HAP-1 (cell line): ENCODE measurements around the gene UBE2U.
"Not testable (repeated sequence)": the region's sequence is repeated elsewhere in the genome, so short reads cannot be mapped to it uniquely, and the experiment has no call there.

ENCODE experiments used
- DNase-seq, 2 experiments: peaks; one replicate each; pipeline ENCODE4 v3.0.0-alpha.2; 2016 to 2020; ENCODE audit warnings: low spot score in 2 of 2
- H3K27me3 ChIP-seq: fragments of 250-450 bp; sonication (Bioruptor Pico); 2 replicates; pipeline ENCODE4 v1.5.1; 2020; ENCODE audit warnings: low read depth, mild to moderate bottlenecking, moderate library complexity
- H3K36me3 ChIP-seq: fragments of 250-450 bp; sonication (Bioruptor Pico); replicated peaks from 2 replicates; pipeline ENCODE4 v1.5.1; 2020; ENCODE audit warnings: mild to moderate bottlenecking
- H3K4me1 ChIP-seq: fragments of 250-450 bp; sonication (Bioruptor Pico); 2 replicates; pipeline ENCODE4 v1.5.1; 2020; ENCODE audit warnings: mild to moderate bottlenecking
- H3K4me3 ChIP-seq: fragments of 250-450 bp; sonication (Bioruptor Pico); 2 replicates; pipeline ENCODE4 v1.5.1; 2020; ENCODE audit warnings: mild to moderate bottlenecking, moderate library complexity
- H3K9me3 ChIP-seq: fragments of 250-450 bp; sonication (Bioruptor Pico); 2 replicates; pipeline ENCODE4 v1.5.1; 2020; ENCODE audit warnings: mild to moderate bottlenecking, moderate library complexity
- in situ Hi-C: fragments of 300-500 bp; cut with MboI; formaldehyde crosslinking; loops from 3 replicates; pipeline ENCODE4 v1.14.3; 2020; ENCODE audit warnings: low sequenced_read_pairs, inconsistent platforms, mixed read lengths

The UBE2U gene

DNA sequence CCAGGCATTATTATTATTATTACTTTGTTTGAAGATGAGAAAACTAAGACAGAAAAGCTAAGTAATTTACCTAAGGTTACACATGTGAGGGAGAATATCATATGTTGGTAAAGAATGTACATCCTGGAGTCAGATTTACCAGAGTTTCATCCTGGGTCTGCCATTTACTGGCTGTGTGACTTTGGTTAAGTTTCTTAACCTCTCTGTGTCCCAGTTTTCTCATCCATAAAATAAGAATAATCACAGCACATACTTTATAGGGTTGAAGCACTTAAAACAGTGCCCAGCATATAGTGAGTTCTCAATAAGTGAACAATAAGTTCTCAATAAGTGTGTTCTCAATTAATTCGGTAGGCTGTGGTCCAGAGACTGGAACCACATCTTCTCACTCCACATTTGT is 32.5 kb downstream of the UBE2U start:
- Histone ChIP-seq H3K4me3 (no peak overlapping the region), H3K27me3 (peaks cover 19% of the 10 kb centered on the region), H3K4me1 (no peaks in the 10 kb centered on the region), H3K36me3 (no peaks in the 10 kb centered on the region), H3K9me3 (no peaks in the 10 kb centered on the region)
- in situ Hi-C loops = no loop called here
- no peak for DNase-seq

DNA sequence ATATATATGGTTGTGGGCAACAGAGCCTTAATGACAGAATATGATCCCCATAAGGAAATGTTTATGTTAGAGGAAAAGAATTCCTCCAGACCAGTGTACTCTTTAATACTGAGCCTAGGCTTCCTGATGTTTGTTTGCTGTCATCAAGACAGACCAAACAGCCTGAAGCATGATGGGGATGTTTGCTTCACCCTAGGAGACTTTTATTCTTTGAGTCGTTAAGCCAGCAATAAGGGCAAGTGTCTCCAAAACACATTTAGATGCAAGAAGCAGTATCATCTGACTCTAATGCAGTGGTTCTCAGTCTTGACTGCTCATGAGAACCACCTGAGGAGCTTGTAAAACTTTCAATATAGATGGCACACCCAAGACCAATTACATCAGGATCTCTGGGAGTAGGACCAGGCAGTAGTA is 33.1 kb downstream of the UBE2U start:
- in situ Hi-C loops = no loop called here
- H3K9me3 ChIP-seq = no peaks in the 10 kb centered on the region
- DNase-seq = no peak
- no peaks in the 10 kb centered on the region for H3K36me3 ChIP-seq
- no peak overlapping the region for H3K4me3 ChIP-seq
- no peaks in the 10 kb centered on the region for H3K4me1 ChIP-seq
- peaks cover 18% of the 10 kb centered on the region for H3K27me3 ChIP-seq

DNA sequence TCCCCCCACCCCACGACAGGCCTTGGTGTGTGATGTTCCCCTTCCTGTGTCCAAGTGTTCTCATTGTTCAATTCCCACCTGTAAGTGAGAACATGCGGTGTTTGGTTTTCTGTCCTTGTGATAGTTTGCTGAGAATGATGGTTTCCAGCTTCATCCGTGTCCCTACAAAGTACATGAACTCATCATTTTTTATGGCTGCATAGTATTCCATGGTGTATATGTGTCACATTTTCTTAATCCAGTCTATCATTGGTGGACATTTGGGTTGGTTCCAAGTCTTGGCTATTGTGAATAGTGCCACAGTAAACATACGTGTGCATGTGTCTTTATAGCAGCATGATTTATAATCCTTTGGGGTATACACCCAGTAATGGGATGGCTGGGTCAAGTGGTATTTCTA is 36.1 kb downstream of the UBE2U start:
- H3K9me3 ChIP-seq, H3K36me3 ChIP-seq, H3K4me1 ChIP-seq, H3K4me3 ChIP-seq, DNase-seq, H3K27me3 ChIP-seq, in situ Hi-C loops: not testable (repeated sequence)

DNA sequence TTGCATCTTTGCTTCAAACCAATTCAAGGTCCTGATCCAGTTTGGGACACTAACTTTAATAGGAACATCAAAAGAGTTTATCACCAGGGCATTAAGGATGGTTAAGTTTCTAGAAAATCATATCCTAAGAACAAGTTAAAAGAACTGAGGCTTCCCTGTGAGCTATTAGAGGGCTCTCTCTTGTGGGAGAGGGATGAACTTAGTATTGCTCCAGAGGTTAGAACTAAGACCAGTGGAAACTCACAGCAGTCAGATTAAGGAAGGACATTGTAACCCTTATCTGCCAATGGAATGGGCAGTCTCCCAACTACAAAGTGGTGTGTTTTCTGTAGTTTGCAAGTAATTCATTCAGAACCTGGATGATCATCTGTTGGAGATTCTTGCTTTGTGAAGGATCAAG is 36.8 kb downstream of the UBE2U start:
- Histone ChIP-seq H3K4me3 (no peak overlapping the region), H3K27me3 (peaks cover 3% of the 10 kb centered on the region), H3K36me3 (no peaks in the 10 kb centered on the region), H3K9me3 (no peaks in the 10 kb centered on the region), H3K4me1 (peaks cover 2% of the 10 kb centered on the region; the same call in 1 of the 2 replicates)
- in situ Hi-C loops = loop anchor here (5.0 kb wide), 1 partner anchor 623 kb away; no protein-coding TSS in a partner anchor
- no peak for DNase-seq

DNA sequence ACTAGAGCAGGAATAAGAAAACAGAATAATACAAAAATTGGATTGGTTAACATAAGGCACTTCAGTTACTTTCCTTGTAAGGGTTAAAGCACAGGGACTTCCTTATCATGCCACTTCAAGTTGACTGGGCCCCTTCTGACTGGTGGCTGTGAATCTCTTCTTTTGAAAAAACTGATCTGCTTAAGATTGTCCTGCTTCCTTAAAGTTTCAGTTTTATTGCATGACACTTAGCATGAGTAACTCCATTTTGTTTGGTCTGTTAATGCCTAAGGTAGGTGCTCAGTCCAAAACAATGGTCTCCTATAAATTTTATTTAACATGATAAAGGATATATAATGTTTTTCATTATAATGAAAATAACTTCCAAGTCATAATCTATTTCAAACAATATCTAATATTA is 37.6 kb downstream of the UBE2U start:
- no peaks in the 10 kb centered on the region for H3K9me3 ChIP-seq
- H3K4me3 ChIP-seq = no peak overlapping the region
- in situ Hi-C loops = loop anchor here (5.0 kb wide), 1 partner anchor 624 kb away; no protein-coding TSS in a partner anchor
- no peaks in the 10 kb centered on the region for H3K36me3 ChIP-seq
- H3K27me3 ChIP-seq = no peaks in the 10 kb centered on the region
- no peak for DNase-seq
- H3K4me1 ChIP-seq = peaks cover 2% of the 10 kb centered on the region; the same call in 1 of the 2 replicates

DNA sequence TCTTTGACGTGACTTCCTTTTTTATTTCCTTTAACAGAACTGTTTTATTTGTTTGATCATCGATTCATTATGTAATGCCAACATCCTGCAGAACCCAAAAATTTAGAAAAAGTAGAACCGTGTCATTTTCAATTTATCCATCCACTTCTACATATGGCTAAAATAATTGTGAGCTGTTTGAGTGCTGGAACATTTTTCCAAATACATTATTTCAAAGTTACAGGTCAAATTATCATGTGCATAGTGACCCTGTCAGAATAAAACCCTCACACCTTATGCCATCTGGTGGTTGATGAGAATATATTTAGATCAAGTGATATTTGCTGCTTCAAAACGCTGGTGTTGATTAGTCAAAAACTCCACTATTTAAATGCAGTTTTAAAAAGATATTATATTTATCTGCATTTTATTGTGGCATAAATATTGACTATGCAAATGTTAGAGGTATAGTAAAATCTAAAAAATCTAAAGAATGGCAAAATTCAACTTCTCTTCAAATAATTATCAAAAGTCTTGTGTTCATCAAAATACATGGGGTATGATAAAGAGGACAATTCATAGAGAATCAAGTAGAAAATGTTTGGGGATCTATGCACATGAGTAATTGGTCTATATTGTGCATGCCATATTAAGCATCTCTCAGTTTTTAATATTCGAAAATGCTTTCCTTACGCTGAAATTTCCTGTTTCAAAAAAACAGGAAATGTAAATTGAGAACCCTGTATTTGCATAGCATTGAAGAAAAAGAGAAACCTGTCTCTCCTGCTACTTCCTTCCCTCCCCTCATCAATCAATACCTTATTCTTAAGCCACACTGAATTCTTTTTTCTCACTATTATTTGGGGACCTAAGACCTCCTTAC is 39.7 kb downstream of the UBE2U start:
- Histone ChIP-seq H3K4me1 (peaks cover 2% of the 10 kb centered on the region; the same call in 1 of the 2 replicates), H3K36me3 (no peaks in the 10 kb centered on the region), H3K27me3 (no peaks in the 10 kb centered on the region), H3K4me3 (no peak overlapping the region), H3K9me3 (no peaks in the 10 kb centered on the region)
- DNase-seq = peak in 1 of 2 experiments; percentile 32
- in situ Hi-C loops = loop anchor here (5.0 kb wide), 1 partner anchor 626 kb away; no protein-coding TSS in a partner anchor

DNA sequence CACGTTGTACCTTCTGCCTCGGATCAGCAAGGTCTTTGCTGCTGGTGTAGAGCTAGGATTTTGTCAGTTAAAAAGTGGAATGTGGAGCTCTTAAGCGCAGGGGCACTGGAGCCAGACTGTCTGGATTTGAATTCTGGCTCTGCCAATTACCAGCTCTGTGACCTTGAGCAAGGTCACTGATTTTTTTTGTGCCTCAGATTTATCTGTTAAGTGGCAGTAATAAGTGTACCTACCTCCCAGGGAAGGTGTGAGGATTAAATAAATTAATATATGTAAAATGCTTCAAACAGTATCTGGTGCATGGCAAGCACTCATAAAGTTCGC is 40.3 kb downstream of the UBE2U start:
- Histone ChIP-seq H3K4me3 (no peak overlapping the region), H3K27me3 (no peaks in the 10 kb centered on the region), H3K9me3 (no peaks in the 10 kb centered on the region), H3K36me3 (no peaks in the 10 kb centered on the region), H3K4me1 (peaks cover 2% of the 10 kb centered on the region; the same call in 1 of the 2 replicates)
- in situ Hi-C loops = loop anchor here (5.0 kb wide), 1 partner anchor 626 kb away; no protein-coding TSS in a partner anchor
- DNase-seq = no peak

DNA sequence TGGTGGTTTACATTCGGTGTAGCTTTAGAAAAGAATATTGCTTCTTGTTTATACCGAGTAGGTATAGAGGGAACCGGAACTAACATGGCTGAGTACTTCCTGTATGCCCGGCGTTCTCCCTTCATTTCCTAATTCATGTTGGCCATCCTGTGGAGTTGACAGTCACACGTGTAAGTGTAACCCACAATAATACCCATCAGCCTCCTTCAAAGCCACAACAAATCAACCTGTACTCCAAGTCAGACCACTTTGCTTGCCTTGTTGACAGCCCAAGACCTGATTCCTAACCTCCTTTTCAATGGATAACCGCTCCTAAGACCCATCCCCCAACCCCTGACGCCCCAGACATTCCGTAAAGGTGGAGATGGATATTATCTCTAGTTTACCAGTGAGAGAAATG is 42.1 kb downstream of the UBE2U start:
- Histone ChIP-seq H3K36me3 (no peaks in the 10 kb centered on the region), H3K4me1 (peaks cover 2% of the 10 kb centered on the region; the same call in 1 of the 2 replicates), H3K9me3 (no peaks in the 10 kb centered on the region), H3K27me3 (peaks cover 7% of the 10 kb centered on the region), H3K4me3 (no peak overlapping the region)
- no peak for DNase-seq
- in situ Hi-C loops = no loop called here

DNA sequence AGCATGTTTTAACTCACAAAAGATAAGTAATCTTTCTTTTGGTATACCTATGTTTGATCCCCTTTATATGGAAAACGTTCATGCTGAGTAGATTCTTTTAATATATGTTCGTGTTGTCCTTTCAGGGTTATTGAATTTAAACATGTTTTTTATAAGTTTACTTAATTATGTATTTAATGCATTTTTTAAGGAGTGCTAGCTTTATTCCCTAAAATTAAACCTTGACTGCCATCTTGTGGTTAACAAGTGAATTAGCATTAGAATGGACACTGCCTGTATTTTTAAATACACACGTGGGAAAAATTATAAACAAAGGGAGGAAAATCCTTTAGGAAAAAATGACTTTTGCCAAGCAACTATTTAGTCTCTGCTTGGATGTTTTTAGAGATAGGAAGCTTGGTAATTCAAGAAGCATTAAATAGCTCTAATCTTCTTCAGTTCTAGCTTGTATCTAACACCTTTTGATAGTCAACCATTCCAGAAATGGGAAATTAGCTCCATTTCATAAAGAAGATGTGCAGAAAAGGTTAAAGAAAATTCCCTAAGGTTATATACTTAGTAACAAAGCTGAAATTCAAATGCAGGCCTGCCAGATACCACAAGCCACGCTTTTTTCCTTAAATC is 43.0 kb downstream of the UBE2U start:
- Histone ChIP-seq H3K4me1 (peaks cover 2% of the 10 kb centered on the region; the same call in 1 of the 2 replicates), H3K4me3 (no peak overlapping the region), H3K9me3 (no peaks in the 10 kb centered on the region), H3K27me3 (peaks cover 7% of the 10 kb centered on the region), H3K36me3 (no peaks in the 10 kb centered on the region)
- peak in 1 of 2 experiments; percentile 49 for DNase-seq
- in situ Hi-C loops = no loop called here

DNA sequence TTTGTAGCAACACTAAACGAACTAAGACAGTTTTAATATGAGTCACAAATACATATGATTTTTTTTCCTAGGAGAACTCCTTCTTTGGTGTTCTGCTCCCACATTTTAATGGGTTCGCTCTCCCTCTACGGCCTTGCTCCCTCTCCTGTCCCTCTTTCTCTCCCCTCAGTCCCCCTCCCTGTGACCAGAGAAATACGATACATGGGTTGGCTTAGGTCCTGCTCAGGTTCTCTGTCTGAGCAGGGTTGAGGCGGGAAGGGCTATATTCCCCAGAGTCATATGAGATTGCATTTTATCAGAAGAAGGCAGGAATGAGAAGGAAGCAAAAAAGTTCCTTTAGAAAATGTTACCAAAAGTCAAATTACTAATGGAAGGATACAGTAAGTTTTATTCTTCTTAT is 44.6 kb downstream of the UBE2U start:
- DNase-seq = no peak
- Histone ChIP-seq H3K27me3 (peaks cover 7% of the 10 kb centered on the region), H3K4me1 (peaks cover 2% of the 10 kb centered on the region; the same call in 1 of the 2 replicates), H3K4me3 (no peak overlapping the region), H3K36me3 (no peaks in the 10 kb centered on the region), H3K9me3 (no peaks in the 10 kb centered on the region)
- in situ Hi-C loops = no loop called here

DNA sequence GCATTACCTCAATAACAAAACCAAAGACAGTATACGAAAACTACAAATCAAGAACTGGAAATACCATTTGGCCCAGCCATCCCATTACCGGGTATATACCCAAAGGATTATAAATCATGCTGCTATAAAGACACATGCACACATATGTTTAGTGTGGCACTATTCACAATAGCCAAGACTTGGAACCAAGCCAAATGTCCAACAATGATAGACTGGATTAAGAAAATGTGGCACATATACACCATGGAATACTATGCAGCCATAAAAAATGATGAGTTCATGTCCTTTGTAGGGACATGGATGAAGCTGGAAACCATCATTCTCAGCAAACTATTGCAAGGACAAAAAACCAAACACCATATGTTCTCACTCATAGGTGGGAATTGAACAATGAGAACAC is 47.0 kb downstream of the UBE2U start:
- H3K9me3 ChIP-seq, H3K4me1 ChIP-seq, H3K4me3 ChIP-seq, in situ Hi-C loops, DNase-seq, H3K36me3 ChIP-seq: not testable (repeated sequence)
- H3K27me3 ChIP-seq = peaks cover 10% of the 10 kb centered on the region

DNA sequence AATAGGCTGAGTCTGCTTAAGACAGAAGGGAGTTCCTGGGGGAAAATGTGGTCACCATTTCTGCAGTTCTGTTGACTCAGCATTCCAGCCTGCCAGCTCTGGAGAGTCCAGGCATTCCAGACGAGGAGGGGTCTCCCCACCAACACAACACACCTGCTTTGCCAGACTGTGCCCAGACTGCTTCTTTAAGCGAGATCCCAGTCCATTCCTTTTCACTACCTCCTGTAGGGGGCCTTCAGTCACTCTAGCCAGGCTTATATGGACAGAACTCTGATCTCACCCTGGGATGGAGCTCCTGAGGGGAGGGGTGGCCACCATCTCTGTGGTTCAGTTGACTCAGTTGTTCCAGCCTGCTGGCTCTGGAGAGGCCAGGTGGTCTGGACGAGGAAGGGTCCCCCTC is 48.5 kb downstream of the UBE2U start:
- Histone ChIP-seq H3K9me3 (no peaks in the 10 kb centered on the region), H3K4me3 (no peak overlapping the region), H3K27me3 (peaks cover 10% of the 10 kb centered on the region), H3K36me3 (no peaks in the 10 kb centered on the region), H3K4me1 (no peaks in the 10 kb centered on the region)
- DNase-seq = no peak
- in situ Hi-C loops = no loop called here

DNA sequence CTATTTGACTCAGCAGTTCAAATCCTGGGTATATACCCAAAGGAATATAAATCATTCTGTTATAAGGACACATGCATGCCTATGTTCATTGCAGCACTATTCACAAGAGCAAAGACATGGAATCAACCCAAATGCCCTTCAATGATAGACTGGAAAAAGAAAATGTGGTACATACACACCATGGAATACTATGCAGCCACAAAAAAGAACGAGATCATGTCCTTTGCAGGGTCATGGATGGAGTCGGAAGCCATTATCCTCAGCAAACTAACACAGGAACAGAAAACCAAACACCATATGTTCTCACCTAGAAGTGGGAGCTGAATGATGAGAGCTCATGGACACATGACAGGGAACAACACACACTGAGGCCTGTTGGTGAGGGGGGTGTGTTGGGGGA is 53.8 kb downstream of the UBE2U start:
- in situ Hi-C loops, H3K4me3 ChIP-seq, H3K9me3 ChIP-seq, DNase-seq, H3K4me1 ChIP-seq, H3K36me3 ChIP-seq: not testable (repeated sequence)
- H3K27me3 ChIP-seq = peaks cover 13% of the 10 kb centered on the region

DNA sequence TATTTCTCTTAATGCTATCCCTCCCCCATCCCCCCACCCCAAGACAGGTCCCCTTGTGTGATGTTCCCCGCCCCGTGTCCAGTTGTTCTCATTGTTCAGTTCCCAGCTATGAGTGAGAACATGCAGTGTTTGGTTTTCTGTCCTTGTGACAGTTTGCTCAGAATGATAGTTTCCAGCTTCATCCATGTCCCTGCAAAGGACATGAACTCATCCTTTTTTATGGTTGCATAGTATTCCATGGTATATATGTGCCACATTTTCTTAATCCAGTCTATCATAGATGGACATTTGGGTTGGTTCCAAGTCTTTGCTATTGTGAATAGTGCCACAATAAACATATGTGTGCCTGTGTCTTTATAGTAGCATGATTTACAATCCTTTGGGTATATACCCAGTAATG is 55.0 kb downstream of the UBE2U start:
- in situ Hi-C loops = not testable (repeated sequence)

More for the DNA sequence above, 55.0 kb downstream of the UBE2U start:
- not testable (repeated sequence) for DNase-seq, H3K36me3 ChIP-seq, H3K4me1 ChIP-seq, H3K4me3 ChIP-seq, H3K9me3 ChIP-seq
- peaks cover 13% of the 10 kb centered on the region for H3K27me3 ChIP-seq
